Body of pancreas (tissue), 4 donors: Measurements from ENCODE around the gene SPATS2. TPM values are rescaled to one million over a fixed set of nuclear protein-coding genes. Genes with fewer than 3 reads are reported as not detected.

ENCODE experiments used
- ATAC-seq: fragments of 150-250 bp; one replicate; pipeline ENCODE4 v1.9.1; 2016
- DNase-seq, 4 donors: peaks; one replicate each; pipeline ENCODE4 v3.0.0-alpha.2; 2019
- H3K27ac ChIP-seq, 4 donors: fragments of 200-600 bp; sonication (generic); 1 replicate in 3 of 4; 2 replicates in 1 of 4; pipeline versions ENCODE4 v1.5.1 to v1.6.1; 2016 to 2019; ENCODE audit warnings: mild to moderate bottlenecking in 1 of 4, mixed read lengths in 1 of 4, moderate library complexity in 1 of 4
- H3K27me3 ChIP-seq, 2 donors: fragments of 200-600 bp; sonication (generic); one replicate each; pipeline ENCODE4 v1.6.0; 2016; ENCODE audit warnings: mild to moderate bottlenecking in 1 of 2
- H3K36me3 ChIP-seq, 2 donors: fragments of 200-600 bp; sonication (generic); replicated peaks in 1 of 2; 2 replicates each; pipeline ENCODE4 v1.5.1; 2016; ENCODE audit warnings: low read depth in 2 of 2; ENCODE audit not compliant: insufficient read depth in 1 of 2
- H3K4me1 ChIP-seq: fragments of 200-600 bp; sonication (generic); one replicate; pipeline ENCODE4 v1.6.0; 2016
- H3K4me3 ChIP-seq, 2 donors: fragments of 200-600 bp; sonication (generic); 1 replicate in 1 of 2; 2 replicates in 1 of 2; pipeline ENCODE4 v1.5.1; 2016 to 2019
- H3K9me3 ChIP-seq, 3 donors: fragments of 200-600 bp; sonication (generic); 1 replicate in 2 of 3; 2 replicates in 1 of 3; pipeline ENCODE4 v1.5.1; 2016
- POLR2A ChIP-seq, 3 donors: fragments of 450-650 bp; IDR thresholded peaks; one replicate each; pipeline ENCODE4 v1.6.1; 2016; ENCODE audit warnings: antibody characterized with exemption in 3 of 3, mild to moderate bottlenecking in 2 of 3
- WGBS, 2 donors: methylation state at CpG; one replicate each; pipeline ENCODE4 v1.1.5; 2017; 5-methylcytosine and 5-hydroxymethylcytosine counted together
- intact Hi-C: fragments of 100-400 bp; cut with DNase I; formaldehyde crosslinking; loops from one replicate; pipeline ENCODE4 v1.15.1; 2023
- total RNA-seq, 2 donors: library from RNA; depleted of rRNA; stranded (reverse); fragments of >200 nt; gene quantifications; one replicate each; pipeline ENCODE4 v1.1.0, GENCODE V29; 2016
- TF ChIP-seq, protein P1 (sequence below), 7 experiments: fragments of 450-650 bp in 4 of 7; fragments of 200-600 bp in 3 of 7; sonication (generic) in 3 of 7; IDR thresholded peaks; one replicate each; pipeline ENCODE4 v1.5.1; 2016 to 2019; ENCODE audit warnings: antibody characterized with exemption in 7 of 7

Gene SPATS2
- total RNA-seq, 2 donors from 2014 or later, result 10.9 to 17.5 TPM

DNA sequence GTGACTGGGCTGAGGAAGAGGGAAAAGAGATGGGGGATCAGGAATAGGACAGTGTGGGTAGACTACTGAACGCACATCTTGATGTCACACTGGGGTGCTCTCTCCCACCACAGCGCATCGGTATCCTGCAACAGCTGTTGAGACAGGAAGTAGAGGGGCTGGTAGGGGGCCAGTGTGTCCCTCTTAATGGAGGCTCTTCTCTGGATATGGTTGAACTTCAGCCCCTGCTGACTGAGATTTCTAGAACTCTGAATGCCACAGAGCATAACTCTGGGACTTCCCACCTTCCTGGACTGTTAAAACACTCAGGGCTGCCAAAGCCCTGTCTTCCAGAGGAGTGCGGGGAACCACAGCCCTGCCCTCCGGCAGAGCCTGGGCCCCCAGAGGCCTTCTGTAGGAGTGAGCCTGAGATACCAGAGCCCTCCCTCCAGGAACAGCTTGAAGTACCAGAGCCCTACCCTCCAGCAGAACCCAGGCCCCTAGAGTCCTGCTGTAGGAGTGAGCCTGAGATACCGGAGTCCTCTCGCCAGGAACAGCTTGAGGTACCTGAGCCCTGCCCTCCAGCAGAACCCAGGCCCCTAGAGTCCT is 37.1 kb upstream of the SPATS2 start:
- WGBS, 2 donors, result 88 to 96% methylated on average over 5 to 7 of the region's 7 CpGs
- TF ChIP-seq POLR2A (IDR thresholded peaks at IDR 0.05), result no peak

DNA sequence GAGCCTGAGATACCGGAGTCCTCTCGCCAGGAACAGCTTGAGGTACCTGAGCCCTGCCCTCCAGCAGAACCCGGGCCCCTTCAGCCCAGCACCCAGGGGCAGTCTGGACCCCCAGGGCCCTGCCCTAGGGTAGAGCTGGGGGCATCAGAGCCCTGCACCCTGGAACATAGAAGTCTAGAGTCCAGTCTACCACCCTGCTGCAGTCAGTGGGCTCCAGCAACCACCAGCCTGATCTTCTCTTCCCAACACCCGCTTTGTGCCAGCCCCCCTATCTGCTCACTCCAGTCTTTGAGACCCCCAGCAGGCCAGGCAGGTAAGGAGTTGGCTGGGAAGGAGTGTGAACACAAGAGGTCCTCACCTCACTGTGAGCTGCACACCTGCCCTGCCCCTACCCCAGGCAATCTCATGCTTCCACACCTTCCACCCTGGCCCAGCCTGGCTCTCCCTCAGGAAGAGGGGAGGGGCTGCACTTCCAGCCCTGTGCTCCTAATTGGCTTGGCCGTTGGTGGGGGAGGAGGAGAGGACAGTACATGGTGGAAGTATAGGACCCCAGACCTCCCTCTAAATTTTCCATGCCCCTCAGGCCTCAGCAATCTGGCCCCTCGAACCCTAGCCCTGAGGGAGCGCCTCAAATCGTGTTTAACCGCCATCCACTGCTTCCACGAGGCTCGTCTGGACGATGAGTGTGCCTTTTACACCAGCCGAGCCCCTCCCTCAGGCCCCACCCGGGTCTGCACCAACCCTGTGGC is 36.5 kb upstream of the SPATS2 start:
- intact Hi-C loops, result loop anchor here (10.0 kb wide), 1 partner anchor 174 kb away; no protein-coding TSS in a partner anchor
- Histone ChIP-seq H3K9me3 (no peaks in the 10 kb centered on the region), H3K36me3 (no peaks in the 10 kb centered on the region), H3K27me3 (peaks cover 0 to 3% of the 10 kb centered on the region in 2 donors), H3K4me3 (no peak overlapping the region), H3K4me1 (peaks cover 10% of the 10 kb centered on the region), H3K27ac (no peak overlapping the region)
- TF ChIP-seq, protein P1, sequence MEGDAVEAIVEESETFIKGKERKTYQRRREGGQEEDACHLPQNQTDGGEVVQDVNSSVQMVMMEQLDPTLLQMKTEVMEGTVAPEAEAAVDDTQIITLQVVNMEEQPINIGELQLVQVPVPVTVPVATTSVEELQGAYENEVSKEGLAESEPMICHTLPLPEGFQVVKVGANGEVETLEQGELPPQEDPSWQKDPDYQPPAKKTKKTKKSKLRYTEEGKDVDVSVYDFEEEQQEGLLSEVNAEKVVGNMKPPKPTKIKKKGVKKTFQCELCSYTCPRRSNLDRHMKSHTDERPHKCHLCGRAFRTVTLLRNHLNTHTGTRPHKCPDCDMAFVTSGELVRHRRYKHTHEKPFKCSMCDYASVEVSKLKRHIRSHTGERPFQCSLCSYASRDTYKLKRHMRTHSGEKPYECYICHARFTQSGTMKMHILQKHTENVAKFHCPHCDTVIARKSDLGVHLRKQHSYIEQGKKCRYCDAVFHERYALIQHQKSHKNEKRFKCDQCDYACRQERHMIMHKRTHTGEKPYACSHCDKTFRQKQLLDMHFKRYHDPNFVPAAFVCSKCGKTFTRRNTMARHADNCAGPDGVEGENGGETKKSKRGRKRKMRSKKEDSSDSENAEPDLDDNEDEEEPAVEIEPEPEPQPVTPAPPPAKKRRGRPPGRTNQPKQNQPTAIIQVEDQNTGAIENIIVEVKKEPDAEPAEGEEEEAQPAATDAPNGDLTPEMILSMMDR (IDR thresholded peaks at IDR 0.05), result no peak
- TF ChIP-seq POLR2A (IDR thresholded peaks at IDR 0.05), result no peak
- WGBS, 2 donors, result 60 to 87% methylated on average over 5 to 14 of the region's 14 CpGs
- DNase-seq (no peak), ATAC-seq (no peak)

More for the DNA sequence above, 37.1 kb upstream of the SPATS2 start:
- Histone ChIP-seq H3K27me3 (no peaks in the 10 kb centered on the region), H3K4me1 (peaks cover 10% of the 10 kb centered on the region), H3K4me3 (no peak overlapping the region), H3K36me3 (no peaks in the 10 kb centered on the region), H3K27ac (no peak overlapping the region), H3K9me3 (no peaks in the 10 kb centered on the region)
- intact Hi-C loops, result loop anchor here (10.0 kb wide), 1 partner anchor 175 kb away; no protein-coding TSS in a partner anchor
- ATAC-seq (no peak), DNase-seq (no peak)

DNA sequence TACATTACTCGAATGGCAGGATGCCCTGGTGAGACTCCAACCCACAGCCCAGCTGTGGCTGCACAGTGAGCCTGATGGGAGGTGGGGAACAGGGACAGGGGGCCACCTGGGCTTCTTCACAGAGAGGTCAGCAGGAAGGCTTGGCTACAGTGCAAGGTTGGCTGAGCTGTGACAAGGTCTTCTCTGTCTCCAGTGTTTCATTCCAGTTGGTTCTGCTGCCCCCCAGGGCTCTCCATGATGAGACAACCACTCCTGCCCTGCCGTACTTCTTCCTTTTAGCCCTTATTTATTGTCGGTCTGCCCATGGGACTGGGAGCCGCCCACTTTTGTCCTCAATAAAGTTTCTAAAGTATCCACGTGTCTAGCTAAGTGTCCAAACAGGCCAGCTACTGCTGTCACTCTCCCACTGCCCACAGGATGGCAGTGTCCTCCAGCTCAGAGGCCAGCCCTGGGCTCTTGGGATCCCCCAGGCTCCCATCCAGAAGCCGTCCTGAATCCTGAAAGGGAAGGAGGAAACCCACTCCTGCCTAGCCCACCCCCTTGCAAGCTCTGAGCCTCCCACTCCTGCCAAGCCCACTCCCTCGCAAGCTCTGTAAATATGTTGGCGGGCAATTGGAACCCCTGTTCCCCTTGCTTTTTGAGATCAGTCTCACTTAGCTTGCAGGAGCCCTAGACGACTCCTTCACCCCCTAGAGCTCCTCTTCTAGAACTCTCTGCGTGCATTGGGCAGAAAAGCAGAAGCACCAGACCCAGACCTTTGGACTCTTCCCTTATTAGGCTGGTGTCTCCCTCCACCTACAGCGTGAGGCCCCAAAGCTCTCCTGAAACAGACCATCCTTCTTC is 35.7 kb upstream of the SPATS2 start:
- DNase-seq (peak; percentile 80 to 87 (median 84)), ATAC-seq (peak; percentile 97)
- intact Hi-C loops, result loop anchor here (10.0 kb wide), 1 partner anchor 173 kb away; no protein-coding TSS in a partner anchor
- peaks cover 5 to 10% of the 10 kb centered on the region in 2 donors for H3K27me3 ChIP-seq
- TF ChIP-seq, protein P1 (IDR thresholded peaks at IDR 0.05), result peak; percentile 78 to 96 (median 90)
- TF ChIP-seq POLR2A (IDR thresholded peaks at IDR 0.05), result no peak
- no peak overlapping the region for H3K4me3 ChIP-seq
- H3K36me3 ChIP-seq, result no peaks in the 10 kb centered on the region
- no peaks in the 10 kb centered on the region for H3K9me3 ChIP-seq
- WGBS, 2 donors, result 30 to 36% methylated on average over 11 of the region's 11 CpGs
- no peak overlapping the region for H3K27ac ChIP-seq
- peaks cover 14% of the 10 kb centered on the region for H3K4me1 ChIP-seq

DNA sequence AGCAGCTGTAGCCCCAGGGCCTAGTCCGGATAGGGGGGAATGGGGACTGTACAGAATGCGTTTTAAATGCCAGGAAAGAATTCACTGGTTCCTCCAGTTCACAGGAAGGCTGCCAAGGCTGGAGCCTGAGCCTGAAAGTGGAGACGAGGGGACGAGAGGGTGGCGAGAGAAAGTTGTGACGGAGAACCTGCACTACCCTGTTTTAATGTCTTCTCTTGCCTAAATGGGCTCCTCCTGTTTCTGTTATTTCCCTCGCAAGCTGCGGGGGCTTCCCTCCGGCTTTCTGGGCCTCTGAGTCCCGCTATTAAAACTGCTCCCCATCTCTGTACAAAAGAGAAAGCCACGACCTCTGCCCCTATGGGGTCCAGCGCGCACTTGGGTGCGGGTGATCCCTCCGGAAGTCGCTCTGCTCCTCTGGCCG is 34.8 kb upstream of the SPATS2 start:
- intact Hi-C loops, result loop anchor here (10.0 kb wide), 1 partner anchor 172 kb away; no protein-coding TSS in a partner anchor
- DNase-seq (no peak), ATAC-seq (no peak)
- peaks cover 5 to 14% of the 10 kb centered on the region in 2 donors for H3K27me3 ChIP-seq
- WGBS, 2 donors, result 74 to 76% methylated on average over 17 of the region's 17 CpGs
- no peaks in the 10 kb centered on the region for H3K36me3 ChIP-seq
- H3K4me1 ChIP-seq, result peaks cover 22% of the 10 kb centered on the region
- H3K9me3 ChIP-seq, result no peaks in the 10 kb centered on the region
- no peak overlapping the region for H3K27ac ChIP-seq
- TF ChIP-seq, protein P1 (IDR thresholded peaks at IDR 0.05), result no peak
- TF ChIP-seq POLR2A (IDR thresholded peaks at IDR 0.05), result no peak
- no peak overlapping the region for H3K4me3 ChIP-seq
